DMS53 treated with DMSO at 0.1 percent for 48 hours (cell line): ENCODE measurements around the gene ACAA2.
"Not testable (repeated sequence)": the region's sequence is repeated elsewhere in the genome, so short reads cannot be mapped to it uniquely, and the experiment has no call there.

Experiments
- DNase-seq: peaks from one replicate; lab custom pipeline; 2025; ENCODE audit not compliant: unreplicated experiment; lab: John Stamatoyannopoulos, UW

Gene ACAA2

DNA sequence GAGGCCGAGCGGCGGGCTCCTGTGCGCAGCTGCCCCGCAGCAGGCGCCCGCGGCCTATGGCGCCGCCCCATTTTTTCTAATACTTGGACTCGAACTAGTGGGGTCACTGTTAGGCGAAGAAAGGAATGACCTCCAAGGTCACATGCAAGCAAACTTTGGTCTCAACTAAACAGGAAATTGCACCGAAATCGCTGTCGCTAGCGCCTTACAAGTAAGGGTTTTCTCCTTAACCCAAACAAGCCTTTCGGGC, 339 bp downstream of the ACAA2 start:
- peak; percentile 72 for DNase-seq

DNA sequence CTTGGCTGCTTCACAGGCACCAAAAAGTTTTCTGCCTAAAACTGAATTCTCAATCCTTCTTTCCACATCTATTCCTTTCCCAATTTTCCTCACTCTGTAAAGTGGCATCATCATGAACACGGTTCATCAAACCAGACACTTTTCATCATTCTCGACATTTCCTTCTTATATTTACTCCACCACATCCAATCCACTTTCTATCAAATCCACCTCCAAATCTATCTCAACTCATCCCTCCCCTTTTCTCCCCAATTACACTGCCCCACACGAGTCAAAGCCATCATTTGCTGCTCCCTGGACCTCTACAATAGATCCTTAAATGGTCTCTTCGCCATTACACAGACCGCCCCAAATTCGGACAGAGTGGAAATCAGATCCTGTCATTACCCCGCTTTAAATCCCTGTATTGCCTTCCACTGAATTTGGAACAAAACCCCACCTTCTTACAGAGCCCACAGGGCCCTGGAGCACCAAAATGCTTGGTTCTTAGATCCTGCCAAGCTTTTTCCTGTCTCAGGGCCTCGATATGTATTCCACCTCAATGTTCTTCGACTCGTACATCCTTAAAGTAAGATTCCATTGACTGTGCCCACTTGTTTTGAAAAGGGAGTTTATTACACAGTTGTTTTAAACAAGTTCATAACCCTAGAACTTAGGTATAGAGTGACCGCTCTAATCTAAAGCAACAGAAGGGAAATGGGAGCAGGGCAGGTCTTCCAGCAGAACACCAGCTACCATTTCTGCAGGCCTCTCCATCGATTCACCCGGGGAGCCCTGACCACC, 856 bp downstream of the ACAA2 start:
- no peak for DNase-seq

DNA sequence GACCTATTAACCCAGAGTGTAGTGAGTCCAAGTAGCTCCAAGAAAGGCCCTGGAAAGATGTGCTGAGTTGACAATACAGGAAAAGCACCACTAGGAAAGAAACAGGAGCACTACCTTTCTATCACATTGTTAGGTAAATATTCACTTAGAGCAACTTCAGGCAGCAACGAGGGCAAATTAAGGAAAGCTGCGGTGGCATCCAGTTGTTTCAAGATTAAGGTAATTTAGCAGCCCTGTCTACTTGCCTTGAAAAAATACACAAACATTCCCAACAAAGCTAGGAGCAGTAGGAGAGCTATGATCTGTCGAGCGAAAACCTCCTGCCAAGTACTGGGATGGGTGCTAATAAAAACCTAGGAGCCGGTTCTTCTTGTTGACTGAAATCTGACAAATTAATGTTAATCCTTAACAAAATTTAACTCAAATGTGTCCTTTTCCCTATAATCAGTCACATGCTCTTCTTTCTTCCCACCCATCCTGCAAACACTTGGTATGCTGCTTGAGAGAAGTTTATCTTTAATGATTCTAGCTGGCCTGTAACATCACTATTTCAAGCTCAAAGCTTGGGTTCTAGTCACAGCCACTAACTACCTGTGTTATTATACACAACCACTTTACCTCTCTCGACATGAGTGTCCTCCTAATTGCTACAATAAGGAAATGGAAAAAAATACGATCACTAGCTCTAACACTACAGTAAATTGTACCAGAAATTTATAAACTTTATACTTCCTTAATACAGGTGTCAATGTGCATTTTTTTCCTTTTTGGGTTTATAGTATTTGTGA, 2.0 kb downstream of the ACAA2 start:
- no peak for DNase-seq

DNA sequence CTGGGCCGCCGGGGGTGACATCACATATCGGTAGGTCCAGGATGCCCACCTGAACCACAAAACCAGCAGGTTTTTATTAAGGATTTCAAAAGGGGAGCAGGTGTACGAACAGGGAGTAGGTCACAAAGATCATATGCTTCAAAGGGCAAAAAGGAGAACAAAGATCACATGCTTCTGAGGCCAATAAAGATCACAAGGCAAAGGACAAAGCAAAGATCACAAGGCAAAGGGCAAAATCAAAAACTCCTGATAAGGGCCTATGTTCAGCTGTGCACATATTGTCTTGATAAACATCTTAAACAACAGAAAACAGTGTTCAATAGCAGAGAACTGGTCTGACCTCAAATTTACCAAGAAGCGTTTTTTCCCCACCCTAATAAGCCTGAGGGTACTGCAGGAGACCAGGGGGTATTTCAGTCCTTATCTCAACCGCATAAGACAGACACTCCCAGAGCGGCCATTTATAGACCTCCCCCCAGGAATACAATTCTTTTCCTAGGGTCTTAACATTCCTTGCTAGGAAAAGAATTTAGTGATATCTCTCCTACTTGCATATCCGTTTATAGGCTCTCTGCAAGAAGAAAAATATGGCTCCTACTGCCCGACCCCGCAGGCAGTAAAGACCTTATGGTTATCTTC, 4.7 kb downstream of the ACAA2 start:
- not testable (repeated sequence) for DNase-seq

DNA sequence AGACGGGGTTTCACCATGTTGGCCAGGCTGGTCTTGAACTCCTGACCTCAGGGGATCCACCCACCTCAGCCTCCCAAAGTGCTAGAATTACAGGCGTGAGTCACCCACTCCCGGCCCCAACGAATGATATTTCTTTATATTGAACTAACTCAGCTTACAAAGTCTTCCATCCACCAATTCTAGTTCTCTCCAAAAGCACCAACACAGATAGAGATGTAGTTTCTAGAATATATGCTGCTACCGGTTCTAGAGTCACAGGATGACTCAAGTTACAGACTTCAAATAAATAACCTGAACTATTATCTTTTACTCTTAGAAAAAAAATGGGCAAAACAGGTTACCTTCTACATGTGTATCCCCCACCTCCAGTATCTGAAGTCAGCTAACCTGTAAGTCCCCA, 9.2 kb downstream of the ACAA2 start:
- DNase-seq, result no peak

DNA sequence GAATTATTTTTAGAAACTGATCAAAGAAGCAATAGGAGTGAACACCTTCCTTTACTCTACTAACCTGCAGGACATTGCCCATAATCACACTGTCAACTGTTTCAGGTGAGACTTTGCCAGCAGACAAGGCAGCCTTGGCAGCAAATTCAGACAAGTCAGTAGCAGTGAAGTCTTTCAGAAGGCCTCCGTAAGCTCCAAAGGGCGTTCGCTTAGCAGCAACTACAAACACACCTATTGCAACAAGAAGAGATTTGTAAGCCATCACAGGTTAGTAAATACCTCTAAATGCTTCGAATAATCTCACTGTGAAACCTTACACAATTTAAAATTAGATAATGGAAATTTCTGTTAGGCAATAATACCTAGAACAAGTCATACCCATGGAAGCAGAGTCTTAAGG, 10.7 kb downstream of the ACAA2 start:
- DNase-seq, result no peak

DNA sequence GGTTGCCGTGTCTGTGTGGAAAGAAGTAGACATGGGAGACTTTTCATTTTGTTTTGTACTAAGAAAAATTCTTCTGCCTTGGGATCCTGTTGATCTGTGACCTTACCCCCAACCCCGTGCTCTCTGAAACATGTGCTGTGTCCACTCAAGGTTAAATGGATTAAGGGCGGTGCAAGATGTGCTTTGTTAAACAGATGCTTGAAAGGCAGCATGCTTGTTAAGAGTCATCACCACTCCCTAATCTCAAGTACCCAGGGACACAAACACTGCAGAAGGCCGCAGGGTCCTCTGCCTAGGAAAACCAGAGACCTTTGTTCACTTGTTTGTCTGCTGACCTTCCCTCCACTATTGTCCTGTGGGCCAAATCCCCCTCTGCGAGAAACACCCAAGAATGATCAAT, 12.8 kb downstream of the ACAA2 start:
- not testable (repeated sequence) for DNase-seq

DNA sequence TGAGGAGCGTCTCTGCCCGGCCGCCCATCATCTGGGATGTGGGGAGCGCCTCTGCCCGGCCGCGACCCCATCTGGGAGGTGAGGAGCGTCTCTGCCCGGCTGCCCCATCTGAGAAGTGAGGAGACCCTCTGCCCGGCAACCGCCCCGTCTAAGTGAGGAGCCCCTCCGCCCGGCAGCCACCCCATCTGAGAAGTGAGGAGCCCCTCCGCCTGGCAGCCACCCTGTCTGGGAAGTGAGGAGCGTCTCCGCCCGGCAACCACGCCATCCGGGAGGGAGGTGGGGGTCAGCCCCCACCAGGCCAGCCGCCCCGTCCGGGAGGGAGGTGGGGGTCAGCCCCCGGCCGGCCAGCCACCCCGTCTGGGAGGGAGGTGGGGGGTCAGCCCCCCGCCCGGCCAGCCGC, 13.5 kb downstream of the ACAA2 start:
- DNase-seq, result not testable (repeated sequence)

DNA sequence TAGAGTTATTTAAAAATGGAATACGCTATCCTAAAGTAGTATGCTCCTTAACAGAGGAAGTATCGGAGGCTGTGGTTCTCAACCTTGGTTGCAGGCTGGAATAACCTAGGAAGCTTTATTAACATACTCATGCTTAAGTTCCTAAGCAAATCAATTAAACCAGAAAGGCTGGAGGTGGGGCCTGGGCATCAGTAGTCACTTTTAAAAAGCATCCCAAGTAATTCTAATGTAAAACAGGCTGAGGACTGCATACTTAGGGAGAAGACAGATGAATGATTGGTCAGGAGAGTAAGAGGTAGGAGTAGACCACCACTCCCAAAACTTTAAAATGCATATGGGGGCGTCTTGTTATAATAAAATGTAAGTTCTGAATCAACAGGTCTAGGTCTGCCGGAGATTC, 15.3 kb downstream of the ACAA2 start:
- DNase-seq, result no peak

DNA sequence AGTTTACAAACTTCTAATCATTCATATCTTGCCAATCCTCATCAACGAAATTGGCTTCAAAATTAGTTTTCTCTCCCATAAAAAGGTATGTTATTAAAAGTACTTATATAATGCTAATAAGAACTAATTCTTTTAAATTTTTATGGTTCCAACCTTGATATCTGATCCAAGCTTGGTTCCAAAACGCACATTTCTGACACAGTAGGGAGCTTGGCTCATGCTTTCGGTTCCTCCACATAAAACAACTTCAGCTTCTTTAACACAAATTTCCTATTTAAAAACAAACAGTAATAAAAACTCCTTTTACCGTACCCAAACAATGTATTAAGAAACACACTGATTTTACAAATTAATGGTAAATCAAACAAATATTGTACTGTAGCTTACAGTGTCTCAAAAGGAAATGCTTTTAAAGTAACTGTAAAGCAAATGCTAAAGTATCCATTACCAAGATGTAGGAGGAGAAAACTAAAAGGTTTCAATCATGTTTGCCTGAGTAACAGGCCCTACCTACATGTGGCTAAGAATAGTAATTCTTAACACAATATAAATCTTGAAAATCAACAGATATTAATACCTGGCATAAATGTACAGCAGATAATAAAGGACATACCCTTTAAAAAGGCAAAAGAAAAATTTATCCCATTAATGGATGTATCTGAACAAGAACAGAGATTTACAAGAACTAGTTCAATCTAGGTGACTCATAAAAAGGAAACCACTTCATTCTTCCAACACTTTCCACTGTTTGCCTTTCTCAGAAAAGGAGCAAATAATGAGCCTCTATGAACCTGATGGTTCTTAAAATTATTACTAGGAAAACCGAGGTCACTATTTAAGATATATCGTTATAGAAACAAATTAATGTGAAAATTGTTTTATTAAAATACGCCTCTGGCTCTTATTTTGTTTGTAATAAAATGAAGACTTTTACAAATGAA, 17.5 kb downstream of the ACAA2 start:
- peak; percentile 18 for DNase-seq

DNA sequence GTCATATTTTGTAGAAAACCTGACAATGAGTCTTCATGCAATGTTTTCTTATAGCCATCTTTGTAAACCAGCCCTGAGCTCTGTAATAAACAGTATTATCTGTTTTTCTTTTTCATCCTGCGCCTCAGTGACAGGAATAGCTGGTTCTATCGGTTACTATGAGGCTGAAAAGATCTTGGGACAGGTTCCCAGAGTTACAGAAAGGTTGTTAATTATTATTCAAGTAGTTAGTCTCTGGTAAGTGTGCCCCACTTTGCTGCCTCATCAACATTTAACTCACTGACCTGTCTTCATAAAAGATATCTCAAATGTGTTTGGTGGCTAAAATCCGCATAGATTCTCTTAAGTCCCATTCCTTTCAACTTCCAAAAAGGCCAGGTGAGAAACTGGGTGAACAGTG, 18.6 kb downstream of the ACAA2 start:
- no peak for DNase-seq

DNA sequence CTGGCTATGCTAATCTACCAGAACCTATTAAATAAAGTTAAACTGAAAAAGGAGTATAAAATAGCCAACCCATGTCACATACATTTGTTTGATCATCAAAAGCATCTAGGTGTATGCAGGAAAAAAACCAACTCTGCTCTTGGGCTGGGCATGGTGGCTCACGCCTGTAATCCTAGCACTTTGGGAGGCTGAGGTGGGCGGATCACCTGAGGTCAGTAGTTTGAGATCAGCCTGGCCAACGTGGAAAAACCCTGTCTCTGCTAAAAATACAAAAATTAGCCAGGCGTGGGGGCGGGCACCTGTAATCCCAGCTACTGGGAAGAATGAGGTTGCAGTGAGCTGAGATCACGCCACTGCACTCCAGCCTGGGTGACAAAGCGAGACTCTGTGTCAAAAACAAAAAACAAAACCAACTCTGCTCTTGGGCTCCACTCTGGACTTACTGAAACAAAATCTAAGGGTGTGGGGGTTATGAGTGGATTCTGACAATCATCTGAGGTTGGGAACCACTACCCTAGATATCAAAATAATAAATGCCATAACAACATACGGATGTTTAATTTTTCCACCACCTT, 23.7 kb downstream of the ACAA2 start:
- DNase-seq, result not testable (repeated sequence)

DNA sequence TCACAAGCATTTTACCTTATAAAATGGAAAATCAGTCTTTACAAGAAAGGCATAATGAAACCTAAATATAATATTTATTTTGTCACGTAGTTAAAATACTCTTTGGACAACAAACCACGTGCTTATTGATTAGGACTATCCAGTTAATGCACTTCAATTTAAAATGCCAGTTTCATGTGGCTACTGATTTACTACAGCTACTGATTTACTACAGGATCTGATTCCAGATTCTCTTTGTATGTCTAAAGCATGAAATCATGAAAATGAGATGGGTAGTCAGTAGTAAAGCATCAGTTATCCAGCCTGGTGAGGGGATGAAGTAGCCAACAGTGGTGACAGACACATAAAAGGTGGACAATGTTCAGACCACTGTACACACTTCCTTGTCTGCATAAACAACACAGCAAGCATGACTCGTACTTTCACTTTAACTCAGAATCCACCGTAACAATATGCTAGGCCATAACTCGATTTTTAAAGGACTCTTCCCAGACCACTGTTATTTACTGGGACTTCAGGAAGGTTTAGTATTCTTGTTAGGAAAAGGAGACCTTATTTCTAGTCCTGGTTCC, 24.9 kb downstream of the ACAA2 start:
- peak; percentile 75 for DNase-seq

DNA sequence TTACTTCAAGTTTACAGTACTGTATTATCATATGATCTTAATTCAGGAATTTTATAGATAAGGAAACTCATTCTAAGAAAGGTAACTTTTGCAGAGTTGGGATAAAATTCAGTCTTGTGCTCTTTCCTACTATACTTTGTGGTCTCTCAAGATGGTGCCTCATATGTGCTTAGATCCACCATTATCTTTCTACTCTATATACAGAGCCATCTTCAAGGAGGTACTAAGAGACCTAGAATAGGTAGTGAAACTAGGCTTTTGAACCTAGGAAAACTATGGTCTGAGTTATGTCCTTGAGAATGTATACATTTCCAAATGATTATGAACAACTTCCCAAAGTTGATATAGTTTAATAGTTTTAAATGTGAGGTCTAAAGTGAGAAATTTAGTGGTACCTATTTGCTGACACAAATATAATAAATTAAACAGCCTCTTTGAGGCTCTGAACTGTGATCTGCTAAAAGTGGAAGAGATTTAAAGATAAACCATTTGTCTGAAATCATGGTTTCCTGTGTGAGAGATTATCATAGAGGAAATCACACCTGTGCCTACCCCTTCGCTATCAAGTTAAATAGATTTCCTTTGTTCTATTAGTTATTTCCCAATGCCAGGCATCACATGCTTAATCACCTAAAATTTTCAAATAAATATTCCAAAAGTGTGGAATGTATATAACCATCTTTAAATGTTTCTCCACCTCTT, 27.2 kb downstream of the ACAA2 start:
- DNase-seq, result no peak

DNA sequence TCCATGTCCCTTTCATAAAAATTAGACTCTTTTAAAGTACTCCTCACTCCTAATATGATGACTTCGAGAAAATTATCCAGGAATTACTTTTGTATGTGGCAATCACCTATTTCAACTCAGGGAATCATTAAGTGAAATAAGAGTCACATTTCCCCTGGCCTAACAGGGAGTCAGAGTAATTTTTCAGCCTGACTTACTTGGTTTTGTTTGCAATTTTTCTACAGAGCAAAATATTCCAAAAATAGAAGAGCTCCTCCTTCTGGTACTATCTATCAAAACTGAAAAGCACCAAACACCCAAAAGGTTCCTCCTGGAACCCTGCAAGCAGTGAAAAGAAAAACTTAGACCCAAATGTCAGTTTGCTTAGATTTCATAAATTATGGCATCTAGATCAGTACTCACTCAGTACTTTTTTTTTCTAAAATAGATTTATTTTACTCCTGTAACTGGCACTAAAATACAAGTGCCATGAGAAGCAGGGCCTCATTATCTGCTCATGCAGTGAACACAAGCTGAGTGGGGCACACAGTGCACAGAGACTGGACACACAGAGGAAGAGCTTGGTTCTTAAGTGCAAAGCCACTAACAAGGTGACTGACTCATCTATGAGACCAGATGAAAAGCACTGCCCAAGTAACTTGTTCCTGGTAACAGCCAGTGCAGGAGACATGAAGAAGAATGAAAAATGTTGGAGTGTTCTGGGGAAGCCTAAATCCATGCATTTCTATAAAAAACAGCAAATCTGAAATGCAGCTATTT, 28.7 kb downstream of the ACAA2 start:
- no peak for DNase-seq

DNA sequence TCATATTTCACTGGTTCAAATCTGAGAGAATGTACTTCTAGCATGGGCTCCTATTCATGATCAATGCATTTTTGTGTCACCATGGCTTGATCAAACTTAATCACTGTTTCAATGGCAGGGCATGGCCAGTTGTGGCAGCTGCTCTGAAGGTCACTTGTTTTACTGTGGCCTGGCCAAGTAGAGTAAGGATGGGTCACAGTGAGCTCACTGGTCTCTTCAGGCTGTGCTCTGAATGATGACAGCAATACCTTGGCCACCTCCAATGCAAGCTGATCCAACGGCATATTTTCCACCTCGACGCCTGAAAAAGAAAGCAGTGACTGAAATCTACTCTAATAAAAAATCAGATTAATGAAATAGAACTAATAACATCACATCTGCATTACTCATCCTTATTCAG, 29.7 kb downstream of the ACAA2 start:
- DNase-seq, result not testable (repeated sequence)

DNA sequence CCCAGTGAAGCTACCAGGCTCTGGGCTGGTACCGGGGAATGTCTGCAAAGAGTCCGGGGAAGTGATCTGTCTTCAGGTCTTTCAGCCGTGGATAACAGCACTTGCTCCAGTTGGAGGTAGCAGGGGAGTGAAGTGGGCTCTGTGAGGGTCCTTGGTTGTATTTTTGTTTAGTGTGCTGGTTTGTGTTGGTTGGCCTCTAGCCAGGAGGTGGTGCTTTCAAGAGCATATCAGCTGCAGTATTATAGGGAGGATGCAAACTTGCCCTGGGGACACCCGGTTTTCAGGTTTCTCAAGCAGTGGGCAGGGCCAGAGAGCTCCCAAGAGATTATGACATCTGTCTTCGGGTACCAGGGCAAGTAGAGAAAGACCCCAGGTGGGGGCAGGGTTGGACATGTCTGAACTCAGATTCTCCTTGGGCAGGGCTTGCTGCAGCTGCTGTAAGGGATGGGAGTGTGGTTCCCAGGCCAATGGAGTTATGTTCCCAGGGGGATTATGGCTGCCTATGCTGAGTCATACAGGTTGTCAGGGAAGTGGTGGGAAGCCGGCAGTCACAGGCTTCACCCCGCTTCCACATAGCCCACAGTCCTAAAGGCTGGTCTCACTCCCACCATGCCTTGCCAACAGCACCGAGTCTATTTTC, 34.4 kb downstream of the ACAA2 start:
- DNase-seq, result no peak

DNA sequence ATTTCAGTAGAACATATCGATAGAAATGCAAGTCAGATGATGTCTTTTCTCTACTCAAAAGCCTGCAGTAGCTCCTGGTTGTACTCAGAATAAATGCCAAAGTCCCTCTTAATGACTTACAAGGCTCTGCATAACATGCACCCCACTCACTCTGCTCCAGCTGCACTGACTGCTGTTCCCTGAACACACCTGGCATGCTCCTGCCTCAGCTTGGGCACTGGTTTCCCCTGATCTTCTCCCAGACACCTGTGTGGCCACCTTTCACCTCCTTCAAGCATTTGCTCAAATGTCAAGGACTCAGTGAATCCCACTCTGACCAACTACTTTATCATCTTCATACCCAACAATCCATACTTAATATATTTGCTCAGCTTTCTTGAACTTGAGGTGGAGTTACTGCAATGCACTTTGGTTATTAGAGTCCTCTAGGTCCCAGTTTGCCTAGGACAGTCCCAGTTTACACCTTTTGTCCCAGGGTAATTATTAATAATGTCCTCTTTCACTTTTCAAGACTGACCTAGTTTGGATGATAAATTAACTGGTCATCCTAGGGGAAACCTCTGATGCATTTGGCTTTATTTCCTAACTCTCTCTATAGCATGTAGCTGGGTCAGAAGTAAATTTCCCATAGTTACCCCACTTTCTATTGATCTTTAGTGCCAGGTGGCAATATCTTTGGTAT, 44.1 kb downstream of the ACAA2 start:
- no peak for DNase-seq
